Rectal smooth muscle tissue (tissue), 1 donor: ENCODE measurements around the gene ATAD3B.
A peak's percentile ranks its signal among the peaks of the same experiment; 100 is the strongest.
"Not testable (repeated sequence)": the region's sequence is repeated elsewhere in the genome, so short reads cannot be mapped to it uniquely, and the experiment has no call there.

Experiments used
- H3K27ac ChIP-seq: one replicate; pipeline ENCODE4 v1.7.0; 2013; ENCODE audit warnings: low read depth, low read length, inconsistent platforms
- H3K27me3 ChIP-seq: one replicate; pipeline ENCODE4 v1.7.0; 2013; ENCODE audit warnings: low read length; ENCODE audit not compliant: control insufficient read depth, insufficient read depth
- H3K36me3 ChIP-seq: one replicate; pipeline ENCODE4 v1.7.0; 2013; ENCODE audit warnings: low read length; ENCODE audit not compliant: control insufficient read depth, insufficient read depth
- H3K4me1 ChIP-seq: one replicate; pipeline ENCODE4 v1.7.0; 2013; ENCODE audit warnings: low read length; ENCODE audit not compliant: control insufficient read depth, insufficient read depth
- H3K4me3 ChIP-seq: one replicate; pipeline ENCODE4 v1.7.0; 2013; ENCODE audit warnings: low read length
- H3K9ac ChIP-seq: one replicate; pipeline ENCODE4 v1.7.0; 2013; ENCODE audit warnings: low read length

The ATAD3B gene

DNA sequence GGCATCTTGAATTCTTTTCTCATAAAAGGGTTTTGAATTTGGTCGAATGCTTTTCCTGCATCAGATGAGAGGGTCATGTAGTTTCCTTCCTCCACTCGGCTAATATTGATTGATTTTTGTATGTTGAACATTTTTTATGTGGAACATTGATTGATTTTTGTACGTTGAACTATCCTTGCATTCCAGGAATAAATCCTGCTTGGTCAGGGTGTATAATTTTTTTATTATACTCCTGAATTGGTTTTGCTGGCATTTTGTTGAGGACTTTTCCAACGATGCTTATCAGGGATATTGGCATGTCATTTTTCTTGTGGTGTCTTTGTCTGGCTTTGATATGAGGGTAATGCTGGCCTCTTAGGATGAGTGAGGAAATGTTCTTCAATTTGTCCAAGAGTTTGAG lies 60.4 kb downstream of the ATAD3B start:
- Histone ChIP-seq H3K27me3 (no peaks in the 10 kb centered on the region), H3K4me3 (no peak overlapping the region), H3K27ac (no peak overlapping the region), H3K9ac (no peak overlapping the region), H3K36me3 (peaks cover 2% of the 10 kb centered on the region), H3K4me1 (no peaks in the 10 kb centered on the region)

DNA sequence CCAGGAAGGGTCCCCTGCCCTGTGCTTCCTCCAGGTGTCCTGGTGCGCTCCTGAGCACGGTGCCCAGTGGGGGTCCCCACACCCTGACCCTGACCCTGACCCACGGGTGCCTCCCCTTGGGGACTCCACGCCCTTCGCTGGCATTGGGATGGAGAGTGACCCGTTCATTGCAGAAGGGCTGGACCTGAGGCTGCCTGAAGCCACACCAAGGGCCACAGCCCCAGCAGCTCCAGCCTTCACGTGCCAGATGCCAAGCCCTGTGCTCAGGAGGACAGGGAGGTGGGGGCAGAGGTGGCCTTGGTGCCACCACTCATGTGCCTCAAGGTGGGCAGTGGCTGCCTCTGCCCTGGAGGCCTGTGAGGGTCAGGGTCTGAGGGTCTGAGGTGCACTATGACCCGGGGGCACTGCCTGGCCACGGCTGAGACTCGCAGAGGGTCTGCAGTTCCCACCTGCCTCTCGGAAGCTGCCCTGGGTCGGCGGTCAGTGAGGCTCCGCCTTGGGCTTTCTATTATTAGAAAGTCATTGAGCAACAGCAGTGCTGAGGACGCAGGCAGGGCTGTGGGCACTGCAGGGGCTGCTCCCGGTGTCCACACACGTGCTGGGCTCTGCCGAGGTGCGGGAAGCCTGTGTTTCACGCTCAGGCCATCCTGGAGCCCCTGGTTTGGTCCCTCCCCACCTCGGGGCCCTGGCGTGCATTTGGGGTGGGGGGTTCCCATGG lies 61.8 kb downstream of the ATAD3B start:
- H3K36me3 ChIP-seq, H3K27me3 ChIP-seq, H3K4me1 ChIP-seq, H3K4me3 ChIP-seq, H3K9ac ChIP-seq, H3K27ac ChIP-seq: not testable (repeated sequence)

- not testable (repeated sequence) for H3K4me3 ChIP-seq, H3K9ac ChIP-seq, H3K27ac ChIP-seq, H3K4me1 ChIP-seq, H3K36me3 ChIP-seq, H3K27me3 ChIP-seq
Measured at GRCh38 chr1:1533894-1534291, 62.3 kb downstream of the ATAD3B start.

DNA sequence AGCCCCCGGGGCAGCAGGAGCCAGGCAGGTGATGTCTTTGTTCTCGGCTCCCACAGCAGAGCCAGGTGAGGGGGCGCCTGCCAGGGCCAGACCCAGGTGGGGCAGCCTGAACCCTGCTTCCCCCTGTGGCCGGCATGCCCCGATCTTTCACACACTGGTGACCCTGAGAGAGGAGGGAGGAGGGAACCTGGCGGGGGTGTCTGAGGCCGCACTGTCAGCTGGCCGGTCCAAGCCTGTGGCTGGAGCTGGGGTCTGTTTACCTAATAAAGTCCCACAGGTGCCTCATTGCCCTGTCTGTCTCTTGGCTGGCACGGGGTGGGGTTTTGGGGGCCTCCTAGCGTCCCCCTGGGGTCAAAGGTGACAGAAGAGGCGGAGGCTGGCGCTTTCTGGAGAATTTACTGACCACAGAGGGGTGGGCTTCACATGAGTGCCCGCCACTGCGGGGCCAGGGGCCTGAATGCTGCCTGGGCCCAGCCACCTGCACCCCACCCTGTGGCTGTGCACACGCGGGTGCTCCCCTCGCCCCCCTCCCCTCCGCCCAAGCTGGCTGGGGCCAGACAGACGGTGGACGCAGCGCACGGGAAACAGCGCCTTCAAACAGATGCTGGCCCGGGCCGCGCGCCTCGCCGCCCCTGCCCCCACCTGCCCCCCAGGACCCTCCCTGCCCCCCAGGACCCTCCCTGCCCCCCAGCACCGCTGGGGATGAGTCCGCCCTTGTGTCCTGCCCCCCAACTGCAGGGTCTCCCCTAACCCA lies 63.0 kb downstream of the ATAD3B start:
- no peaks in the 10 kb centered on the region for H3K36me3 ChIP-seq
- H3K27me3 ChIP-seq: no peaks in the 10 kb centered on the region
- H3K27ac ChIP-seq: no peak overlapping the region
- no peak overlapping the region for H3K4me3 ChIP-seq
- no peak overlapping the region for H3K9ac ChIP-seq
- peaks cover 2% of the 10 kb centered on the region for H3K4me1 ChIP-seq

DNA sequence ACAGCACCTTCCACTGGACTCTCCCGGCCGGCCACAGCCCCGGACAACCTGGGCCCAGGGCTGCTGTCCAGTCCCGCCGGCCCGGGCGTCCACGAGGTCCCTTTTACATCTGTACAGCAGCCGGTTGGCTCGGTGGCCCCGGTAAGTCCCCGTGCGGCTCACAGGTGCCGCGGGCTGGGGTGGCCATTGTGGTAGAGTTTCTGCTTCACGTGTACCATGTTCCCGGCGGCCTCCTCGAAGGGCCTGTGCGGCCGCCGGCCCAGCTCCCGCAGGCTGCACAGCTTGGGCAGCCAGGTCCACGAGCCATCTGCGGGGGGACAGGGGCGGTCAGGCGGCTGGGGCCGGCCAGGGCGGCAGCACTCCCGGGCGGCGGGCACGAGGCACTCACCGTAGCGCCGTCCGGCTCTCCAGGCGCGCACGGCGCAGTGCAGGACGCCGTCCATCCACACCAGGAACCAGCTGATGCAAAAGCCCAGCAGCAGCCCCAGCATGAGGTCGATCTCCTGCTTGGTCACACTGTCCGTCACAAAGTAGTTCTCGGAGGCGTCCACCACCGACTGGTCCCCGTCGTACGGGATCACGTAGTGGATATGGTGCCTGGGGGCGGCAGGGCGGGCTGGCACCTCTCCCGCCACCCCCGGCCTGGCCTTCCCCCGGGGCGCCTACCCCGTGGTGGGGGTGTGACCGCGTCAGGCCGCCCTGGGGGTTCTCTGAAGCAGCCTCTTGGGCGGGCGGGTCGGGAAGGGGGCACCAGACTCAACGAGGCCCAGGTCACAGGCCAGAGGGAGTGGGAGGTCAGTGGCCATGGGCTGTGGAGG lies 63.8 kb downstream of the ATAD3B start:
- H3K27me3 ChIP-seq: no peaks in the 10 kb centered on the region
- H3K27ac ChIP-seq: no peak overlapping the region
- H3K4me3 ChIP-seq: no peak overlapping the region
- peaks cover 2% of the 10 kb centered on the region for H3K4me1 ChIP-seq
- H3K9ac ChIP-seq: no peak overlapping the region
- no peaks in the 10 kb centered on the region for H3K36me3 ChIP-seq

GRCh38 chr1:1536019-1536937 lies 64.7 kb downstream of the ATAD3B start:
- no peak overlapping the region for H3K27ac ChIP-seq

DNA sequence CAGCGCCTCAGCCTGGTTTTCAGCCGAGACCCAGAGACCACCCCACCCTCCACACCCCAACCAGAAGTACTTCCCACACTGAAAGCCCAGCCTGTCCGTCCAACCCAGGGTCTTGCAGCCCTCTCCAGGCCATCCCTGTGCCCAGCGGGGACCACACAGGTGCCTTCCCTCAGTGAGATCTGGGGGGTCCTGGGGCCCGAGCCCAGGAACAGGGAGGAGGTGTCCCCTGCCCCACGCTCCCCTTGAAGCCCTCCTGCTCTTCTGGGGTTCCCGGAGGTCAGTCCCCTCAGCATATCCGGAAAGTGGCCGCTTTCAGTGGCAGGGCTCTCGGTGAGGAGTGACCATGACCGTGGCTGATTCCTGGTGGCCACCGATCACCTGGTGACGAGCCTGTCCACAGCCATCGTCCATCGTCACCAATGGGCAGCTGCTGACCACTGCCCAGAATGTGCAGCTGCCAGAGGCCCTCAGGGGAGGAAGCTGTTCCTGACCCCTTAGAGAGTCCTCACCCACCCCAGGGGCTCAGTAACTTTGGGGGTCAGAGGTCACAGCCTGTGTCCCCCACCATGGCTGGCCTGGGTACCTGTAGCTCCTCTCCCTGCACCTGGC lies 65.5 kb downstream of the ATAD3B start:
- Histone ChIP-seq H3K4me3 (no peak overlapping the region), H3K9ac (no peak overlapping the region), H3K27me3 (no peaks in the 10 kb centered on the region), H3K4me1 (peaks cover 6% of the 10 kb centered on the region), H3K27ac (no peak overlapping the region), H3K36me3 (peaks cover 4% of the 10 kb centered on the region)

More at GRCh38 chr1:1536019-1536937, 64.7 kb downstream of the ATAD3B start:
- H3K36me3 ChIP-seq: no peaks in the 10 kb centered on the region
- no peak overlapping the region for H3K9ac ChIP-seq
- no peak overlapping the region for H3K4me3 ChIP-seq
- peaks cover 6% of the 10 kb centered on the region for H3K4me1 ChIP-seq
- no peaks in the 10 kb centered on the region for H3K27me3 ChIP-seq

- H3K36me3 ChIP-seq: peaks cover 4% of the 10 kb centered on the region
- no peak overlapping the region for H3K9ac ChIP-seq
- peaks cover 6% of the 10 kb centered on the region for H3K4me1 ChIP-seq
- H3K27me3 ChIP-seq: no peaks in the 10 kb centered on the region
- H3K27ac ChIP-seq: no peak overlapping the region
- no peak overlapping the region for H3K4me3 ChIP-seq
Measured at GRCh38 chr1:1537626-1538250, 66.2 kb downstream of the ATAD3B start.

DNA sequence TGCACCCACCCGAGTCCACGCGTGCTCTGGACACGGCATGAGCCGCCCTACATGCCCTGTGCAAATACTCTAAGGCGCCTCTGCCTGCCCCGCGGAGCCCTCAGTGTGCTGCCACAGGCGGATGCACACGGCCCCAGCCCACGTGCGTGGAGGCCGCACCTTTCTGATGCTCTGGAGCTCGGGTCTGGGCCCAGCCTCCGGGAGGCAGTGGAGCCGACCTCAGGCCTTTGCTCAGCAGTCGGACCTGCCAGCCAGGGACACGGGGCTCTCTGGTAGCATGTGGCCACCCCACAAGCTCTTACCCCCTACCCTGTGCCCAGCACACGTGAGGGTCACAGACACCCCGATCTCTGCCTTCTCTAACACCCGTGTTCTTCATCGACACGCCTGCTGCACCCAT lies 66.8 kb downstream of the ATAD3B start:
- Histone ChIP-seq H3K9ac (no peak overlapping the region), H3K4me3 (no peak overlapping the region), H3K4me1 (peaks cover 6% of the 10 kb centered on the region), H3K27me3 (no peaks in the 10 kb centered on the region), H3K36me3 (peaks cover 4% of the 10 kb centered on the region), H3K27ac (no peak overlapping the region)

- Histone ChIP-seq H3K27me3 (no peaks in the 10 kb centered on the region), H3K4me3 (peak overlapping the region; percentile 68), H3K9ac (no peak overlapping the region), H3K36me3 (peaks cover 4% of the 10 kb centered on the region), H3K27ac (no peak overlapping the region), H3K4me1 (peaks cover 6% of the 10 kb centered on the region)
Measured at GRCh38 chr1:1538989-1539309, 67.4 kb downstream of the ATAD3B start.

DNA sequence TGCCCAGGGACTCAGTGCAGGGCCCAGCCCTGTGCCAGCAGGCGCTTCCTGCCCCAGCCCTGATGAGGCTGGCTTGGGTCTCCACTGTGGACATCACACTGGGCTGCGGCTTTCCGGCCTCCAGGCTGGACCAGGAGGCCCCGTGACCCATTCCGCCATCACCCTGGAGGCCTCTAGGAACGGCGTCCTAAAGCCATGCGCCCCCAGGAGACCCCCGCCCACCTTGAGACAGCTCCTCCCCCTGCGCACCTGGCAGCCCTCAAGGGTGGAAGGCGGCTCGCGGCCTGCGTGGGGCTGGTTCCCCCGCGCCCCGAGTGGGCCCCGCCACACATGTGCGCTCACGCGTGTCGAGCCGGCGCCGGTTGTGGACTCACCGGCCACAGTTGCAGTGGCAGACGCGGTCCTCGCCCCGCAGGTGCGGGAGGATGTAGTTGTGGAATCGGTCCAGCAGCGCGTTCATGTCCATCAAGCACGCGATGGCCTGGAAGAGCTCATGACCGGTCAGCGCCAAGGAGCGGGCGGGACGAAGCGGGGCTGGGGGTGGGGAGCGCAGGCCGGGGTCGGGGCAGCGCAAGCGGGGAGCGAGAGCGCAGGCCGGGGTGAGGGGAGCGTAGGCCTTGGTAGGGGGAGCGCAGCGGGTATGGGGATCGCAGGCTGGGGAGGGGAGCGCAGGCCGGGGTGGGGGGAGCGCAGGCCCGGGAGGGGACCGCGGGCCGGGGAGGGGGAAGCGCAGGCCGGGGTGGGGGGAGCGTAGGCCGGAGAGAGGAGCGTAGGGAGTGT lies 67.9 kb downstream of the ATAD3B start:
- Histone ChIP-seq H3K9ac (no peak overlapping the region), H3K4me1 (peaks cover 6% of the 10 kb centered on the region)

More for the DNA sequence above, 67.9 kb downstream of the ATAD3B start:
- Histone ChIP-seq H3K4me3 (peak overlapping the region; percentile 68), H3K27ac (peak overlapping the region; percentile 24), H3K27me3 (no peaks in the 10 kb centered on the region), H3K36me3 (peaks cover 4% of the 10 kb centered on the region)
